ENCODE data around the gene KIF18A. TPM values are rescaled to one million over a fixed set of nuclear protein-coding genes. Genes with fewer than 3 reads are reported as not detected.

The KIF18A gene
- total RNA-seq, 1 donor from 2014 or later: not detected

DNA sequence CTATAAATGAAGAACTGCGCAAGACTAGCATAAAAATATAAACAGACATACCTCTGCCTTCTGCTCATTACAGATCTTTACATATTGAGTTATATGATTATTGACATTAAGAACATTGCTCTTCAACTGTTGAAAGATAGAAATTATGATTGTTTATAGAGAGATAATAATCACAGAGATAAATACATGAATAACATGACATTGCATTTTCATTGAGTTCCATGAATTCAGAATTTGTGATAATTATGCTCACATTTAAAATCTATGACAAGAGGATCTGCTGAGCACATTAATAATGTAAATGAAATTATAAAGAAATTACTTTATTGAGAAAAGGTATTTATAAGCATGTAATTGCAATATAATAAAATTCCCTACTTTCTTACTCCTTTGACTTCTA is 24.8 kb downstream of the KIF18A start:
- TF ChIP-seq, protein P1, sequence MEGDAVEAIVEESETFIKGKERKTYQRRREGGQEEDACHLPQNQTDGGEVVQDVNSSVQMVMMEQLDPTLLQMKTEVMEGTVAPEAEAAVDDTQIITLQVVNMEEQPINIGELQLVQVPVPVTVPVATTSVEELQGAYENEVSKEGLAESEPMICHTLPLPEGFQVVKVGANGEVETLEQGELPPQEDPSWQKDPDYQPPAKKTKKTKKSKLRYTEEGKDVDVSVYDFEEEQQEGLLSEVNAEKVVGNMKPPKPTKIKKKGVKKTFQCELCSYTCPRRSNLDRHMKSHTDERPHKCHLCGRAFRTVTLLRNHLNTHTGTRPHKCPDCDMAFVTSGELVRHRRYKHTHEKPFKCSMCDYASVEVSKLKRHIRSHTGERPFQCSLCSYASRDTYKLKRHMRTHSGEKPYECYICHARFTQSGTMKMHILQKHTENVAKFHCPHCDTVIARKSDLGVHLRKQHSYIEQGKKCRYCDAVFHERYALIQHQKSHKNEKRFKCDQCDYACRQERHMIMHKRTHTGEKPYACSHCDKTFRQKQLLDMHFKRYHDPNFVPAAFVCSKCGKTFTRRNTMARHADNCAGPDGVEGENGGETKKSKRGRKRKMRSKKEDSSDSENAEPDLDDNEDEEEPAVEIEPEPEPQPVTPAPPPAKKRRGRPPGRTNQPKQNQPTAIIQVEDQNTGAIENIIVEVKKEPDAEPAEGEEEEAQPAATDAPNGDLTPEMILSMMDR (IDR thresholded peaks at IDR 0.05): no peak
- DNase-seq (ENCODE audit: low spot score in 2 of 2): no peak

DNA sequence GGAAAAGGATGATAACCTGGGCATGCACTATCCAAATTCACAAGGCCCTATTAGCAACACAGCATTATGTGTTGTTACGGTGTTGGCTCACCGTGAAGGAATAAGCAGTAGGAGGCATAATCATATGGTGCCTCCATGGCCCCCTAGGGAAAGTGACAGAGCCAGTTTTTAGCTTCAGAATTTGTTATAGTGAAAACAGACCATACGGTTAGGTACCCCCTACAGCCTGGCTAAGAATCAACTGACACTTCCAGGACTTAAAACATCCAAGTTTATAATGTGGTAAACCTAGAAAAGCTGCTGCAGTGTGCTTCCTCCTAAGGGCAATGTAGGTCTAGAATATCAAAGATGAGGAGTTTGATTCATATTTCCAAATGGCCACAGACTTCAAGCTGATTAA is 30.4 kb downstream of the KIF18A start:
- TF ChIP-seq, protein P1 (IDR thresholded peaks at IDR 0.05): no peak
- H3K4me3 ChIP-seq: no peak overlapping the region
- H3K36me3 ChIP-seq: no peaks in the 10 kb centered on the region
- intact Hi-C loops (cut with DNase I): no loop called here
- DNase-seq (ENCODE audit: low spot score in 2 of 2): no peak
- H3K4me1 ChIP-seq: no peaks in the 10 kb centered on the region
- no peaks in the 10 kb centered on the region for H3K9me3 ChIP-seq
- no peaks in the 10 kb centered on the region for H3K27me3 ChIP-seq
- H3K27ac ChIP-seq: no peak overlapping the region

More for the DNA sequence above, 24.8 kb downstream of the KIF18A start:
- Histone ChIP-seq H3K4me3 (no peak overlapping the region), H3K4me1 (no peaks in the 10 kb centered on the region), H3K36me3 (no peaks in the 10 kb centered on the region), H3K27me3 (no peaks in the 10 kb centered on the region), H3K9me3 (no peaks in the 10 kb centered on the region), H3K27ac (no peak overlapping the region)
- intact Hi-C loops (cut with DNase I): no loop called here

DNA sequence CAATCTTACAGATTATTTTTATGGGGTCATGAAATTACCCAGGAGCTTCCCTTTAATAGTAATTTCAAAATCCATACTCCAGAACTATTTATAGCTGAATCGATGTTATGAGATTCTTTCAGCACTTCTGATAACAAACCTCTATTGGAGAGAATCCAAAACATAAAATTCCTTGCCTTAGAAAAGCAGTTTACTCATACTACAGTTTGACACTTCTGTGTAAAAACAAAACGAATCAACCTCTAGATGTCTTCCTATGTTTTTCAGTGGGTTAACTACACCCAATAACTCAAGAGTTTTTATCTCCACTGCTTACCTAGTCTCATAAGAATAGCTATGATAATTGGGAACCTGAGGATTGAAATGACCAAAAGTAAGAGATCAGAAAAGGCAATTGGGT is 35.6 kb downstream of the KIF18A start:
- Histone ChIP-seq H3K27ac (no peak overlapping the region), H3K4me1 (no peaks in the 10 kb centered on the region), H3K36me3 (no peaks in the 10 kb centered on the region), H3K4me3 (no peak overlapping the region), H3K27me3 (no peaks in the 10 kb centered on the region), H3K9me3 (no peaks in the 10 kb centered on the region)
- TF ChIP-seq, protein P1 (IDR thresholded peaks at IDR 0.05): no peak
- DNase-seq (ENCODE audit: low spot score in 2 of 2): no peak
- intact Hi-C loops (cut with DNase I): no loop called here

DNA sequence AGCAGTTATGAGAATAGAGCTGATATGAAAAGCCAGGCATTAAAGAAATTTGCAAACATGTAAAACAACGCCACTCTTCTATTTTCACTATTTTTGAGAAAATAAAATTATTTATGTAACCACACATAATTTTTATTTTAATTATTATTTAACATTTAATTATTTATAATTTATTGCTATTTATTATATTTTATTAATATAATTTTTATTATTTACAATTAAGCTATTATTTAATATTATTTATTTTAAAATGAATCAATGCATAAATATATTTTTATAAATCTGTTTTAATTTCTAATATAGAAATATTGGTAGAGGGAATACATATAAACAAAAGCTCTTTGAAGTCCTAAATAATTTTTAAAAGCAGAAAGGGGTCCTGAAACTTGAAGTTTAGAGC is 36.7 kb downstream of the KIF18A start:
- H3K4me1 ChIP-seq: no peaks in the 10 kb centered on the region
- no peaks in the 10 kb centered on the region for H3K9me3 ChIP-seq
- intact Hi-C loops (cut with DNase I): no loop called here
- no peaks in the 10 kb centered on the region for H3K36me3 ChIP-seq
- no peaks in the 10 kb centered on the region for H3K27me3 ChIP-seq
- no peak overlapping the region for H3K4me3 ChIP-seq
- H3K27ac ChIP-seq: no peak overlapping the region
- no peak for DNase-seq (ENCODE audit: low spot score in 2 of 2)
- TF ChIP-seq, protein P1 (IDR thresholded peaks at IDR 0.05): no peak

DNA sequence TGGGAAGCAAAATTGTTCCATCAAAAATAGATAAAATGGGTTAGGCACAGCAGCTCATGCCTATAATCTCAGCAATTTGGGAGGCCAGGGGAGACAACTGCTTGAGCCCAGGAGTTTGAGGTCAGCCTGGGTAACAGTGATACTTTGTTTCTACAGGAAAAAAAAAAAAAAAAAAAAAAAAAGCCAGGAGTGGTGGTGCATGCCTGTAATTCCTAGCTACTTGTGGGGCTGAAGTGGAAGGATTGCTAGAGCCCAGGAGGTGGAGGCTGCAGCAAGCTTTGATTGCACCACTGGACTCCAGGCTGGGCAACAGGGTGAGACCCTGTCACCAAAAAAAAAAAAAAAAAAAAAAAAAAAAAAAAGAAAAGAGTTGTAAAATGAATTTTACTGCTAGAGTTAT is 49.6 kb downstream of the KIF18A start:
- TF ChIP-seq, protein P1 (IDR thresholded peaks at IDR 0.05): no peak
- Histone ChIP-seq H3K36me3 (no peaks in the 10 kb centered on the region), H3K27me3 (no peaks in the 10 kb centered on the region), H3K27ac (no peak overlapping the region), H3K9me3 (no peaks in the 10 kb centered on the region), H3K4me1 (no peaks in the 10 kb centered on the region), H3K4me3 (no peak overlapping the region)
- intact Hi-C loops (cut with DNase I): no loop called here
- DNase-seq (ENCODE audit: low spot score in 2 of 2): no peak

DNA sequence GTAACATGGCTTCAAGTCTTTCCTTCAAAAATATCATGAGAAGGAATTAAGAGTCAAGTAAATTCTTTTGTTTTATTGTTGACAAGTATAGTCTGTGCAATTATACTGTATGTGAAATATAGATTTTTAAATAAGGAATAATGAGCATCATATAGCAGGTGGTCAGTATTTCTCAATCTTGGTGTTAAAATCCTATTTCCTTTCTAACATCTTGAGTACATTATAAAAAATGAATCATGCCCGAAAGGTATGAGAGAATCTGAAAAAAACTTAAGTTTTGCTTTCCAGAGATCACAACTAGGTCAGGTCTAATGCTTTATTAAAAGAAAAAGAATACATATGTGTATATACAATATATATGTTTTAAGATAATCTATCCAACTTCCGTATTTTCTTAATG is 53.1 kb downstream of the KIF18A start:
- no peak overlapping the region for H3K4me3 ChIP-seq
- intact Hi-C loops (cut with DNase I): no loop called here
- no peak for DNase-seq (ENCODE audit: low spot score in 2 of 2)

More for the DNA sequence above, 53.1 kb downstream of the KIF18A start:
- Histone ChIP-seq H3K9me3 (no peaks in the 10 kb centered on the region), H3K27me3 (no peaks in the 10 kb centered on the region), H3K4me1 (no peaks in the 10 kb centered on the region), H3K27ac (no peak overlapping the region), H3K36me3 (no peaks in the 10 kb centered on the region)
- TF ChIP-seq, protein P1 (IDR thresholded peaks at IDR 0.05): no peak
